Inferior parietal cortex (tissue), 1 donor: ENCODE data around the gene XXYLT1.
"Not testable (repeated sequence)": the region's sequence is repeated elsewhere in the genome, so short reads cannot be mapped to it uniquely, and the experiment has no call there.

Source experiments
- DNase-seq: peaks from one replicate; pipeline ENCODE4 v3.0.0-alpha.2; 2016; ENCODE audit errors: extremely low spot score

The XXYLT1 gene

DNA sequence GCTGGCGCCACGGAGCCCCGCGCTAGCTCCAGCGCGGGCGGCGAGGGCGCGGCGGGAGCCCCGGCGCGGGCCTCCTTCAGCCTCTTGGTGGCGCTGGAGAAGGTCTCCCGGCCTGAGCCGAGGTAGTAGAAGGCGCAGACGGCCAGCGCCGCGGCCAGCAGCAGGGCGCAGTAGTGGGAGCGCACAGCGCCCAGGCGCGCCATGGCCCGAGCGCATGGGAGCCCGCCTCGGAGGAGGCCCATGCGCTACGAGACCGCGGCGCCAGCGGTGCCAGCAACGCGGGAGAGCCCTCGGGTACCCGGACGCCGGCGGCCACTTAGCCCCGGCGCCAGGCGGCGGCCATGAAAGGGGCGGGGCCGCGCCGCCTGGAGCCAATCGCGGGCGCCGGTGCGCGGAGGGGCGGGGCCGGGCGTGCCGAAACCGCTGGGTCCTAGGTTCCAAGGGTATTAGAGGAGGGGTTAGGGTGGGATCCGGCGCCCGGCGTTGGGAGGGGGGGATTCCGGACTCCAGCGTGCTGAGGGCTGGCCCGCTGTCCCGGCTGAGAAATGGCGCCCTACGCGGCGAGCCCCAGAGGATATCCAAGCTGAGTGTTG, at the start of gene XXYLT1:
TSS of gene XXYLT1 (minus strand) at position 343 of the 593 bp plus-strand sequence. CDS start at position 242, 101 bp downstream.
- peak; percentile 82 for DNase-seq

DNA sequence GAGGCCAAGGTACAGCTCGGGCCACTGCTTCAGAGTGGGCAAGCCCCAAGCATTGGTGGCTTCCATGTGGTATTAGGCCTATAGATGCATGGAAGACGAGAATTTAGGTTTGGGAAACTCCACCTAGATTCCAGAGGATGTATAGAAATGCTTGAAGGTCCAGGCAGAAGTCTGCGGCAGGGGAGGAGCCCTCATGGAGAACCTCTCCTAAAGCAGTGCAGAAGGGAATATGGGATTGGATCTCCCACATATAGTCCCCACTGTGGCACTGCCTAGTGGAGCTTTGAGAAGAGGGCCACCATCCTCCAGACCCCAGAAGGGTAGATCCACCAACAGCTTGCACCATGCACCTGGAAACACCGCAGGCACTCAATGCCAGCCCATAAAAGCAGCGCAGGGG, 48.1 kb upstream of the XXYLT1 start:
- no peak for DNase-seq

- no peak for DNase-seq
These were observed 41.8 kb upstream of the XXYLT1 start for GRCh38 chr3:195312714-195313113.

DNA sequence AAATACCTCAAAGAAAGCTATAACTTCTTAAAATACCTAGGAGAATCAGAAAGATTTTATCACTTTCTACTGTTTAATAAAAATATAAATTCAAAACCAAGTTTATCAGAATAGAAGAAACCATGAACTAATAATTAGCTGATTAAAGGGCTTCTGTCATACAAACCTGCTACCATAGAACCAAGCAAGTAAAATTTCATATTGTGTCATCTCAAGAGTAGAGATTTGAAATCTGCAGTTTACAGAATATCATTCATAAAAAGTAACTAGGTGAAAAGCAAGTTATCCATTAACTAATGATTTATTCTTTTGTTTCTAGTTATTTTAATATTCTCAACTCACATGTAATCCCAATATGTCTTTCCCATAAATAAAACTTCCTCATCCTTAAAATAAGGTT, 36.8 kb upstream of the XXYLT1 start:
- no peak for DNase-seq

DNA sequence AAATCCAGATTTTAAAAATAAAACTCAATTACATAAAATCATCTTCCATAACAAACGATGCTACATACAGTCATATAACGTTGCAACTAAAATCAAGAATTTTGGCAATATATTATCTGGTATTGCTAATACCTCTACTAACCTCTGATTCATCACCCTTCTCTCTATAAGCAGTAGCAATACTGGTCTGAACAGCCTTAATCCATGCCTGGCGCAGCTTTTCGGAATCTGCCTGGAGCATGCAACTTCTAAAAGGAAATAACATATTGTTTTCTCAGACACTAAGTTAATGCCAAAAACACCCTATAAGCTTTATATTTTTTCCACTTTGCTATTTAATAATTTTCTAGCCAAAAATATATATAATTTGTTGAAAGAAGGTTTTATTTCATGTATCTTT, 35.4 kb upstream of the XXYLT1 start:
- DNase-seq, result no peak

- no peak for DNase-seq
These were observed 31.5 kb upstream of the XXYLT1 start for GRCh38 chr3:195302431-195302830.

DNA sequence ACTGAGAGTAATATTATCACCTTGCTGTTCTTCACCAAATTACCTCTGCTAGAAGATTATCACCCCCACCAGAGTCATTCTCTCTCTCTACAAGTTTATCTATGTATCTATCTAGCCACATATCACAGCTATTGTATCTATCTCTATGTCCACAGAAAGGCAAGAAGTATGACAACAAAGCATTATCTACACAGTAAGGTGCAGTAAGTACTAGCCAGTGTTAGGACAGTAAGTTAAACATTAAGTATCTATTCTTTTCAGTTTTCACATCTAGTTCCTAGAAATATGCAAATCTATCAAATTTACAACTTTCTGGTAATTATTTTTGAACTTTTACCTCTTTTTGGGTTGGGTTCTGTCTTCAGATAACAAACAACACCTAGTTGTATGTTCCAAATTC, 26.5 kb upstream of the XXYLT1 start:
- DNase-seq, result no peak

DNA sequence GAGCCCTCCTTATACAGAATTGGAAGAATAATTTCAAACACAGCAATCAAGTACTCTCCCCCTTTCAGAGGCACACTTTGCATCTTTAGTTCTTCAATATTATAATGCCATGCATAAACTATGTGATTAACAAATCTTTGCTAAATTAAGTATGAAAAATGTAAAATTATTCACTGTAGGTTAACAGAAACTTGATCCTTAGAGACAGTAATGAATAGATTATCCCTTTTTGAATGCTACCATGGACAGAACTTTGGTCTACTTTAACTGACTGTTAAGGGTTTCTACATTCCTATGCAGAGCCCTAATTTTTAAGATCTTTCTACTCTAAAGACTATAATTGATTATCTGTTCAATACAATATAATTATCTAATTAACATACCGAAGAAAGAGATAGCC, 25.7 kb upstream of the XXYLT1 start:
- no peak for DNase-seq

GRCh38 chr3:195291121-195291520, 20.2 kb upstream of the XXYLT1 start:
- DNase-seq, result no peak

GRCh38 chr3:195290643-195291042, 19.7 kb upstream of the XXYLT1 start:
- not testable (repeated sequence) for DNase-seq

- DNase-seq, result no peak
These were observed 15.3 kb upstream of the XXYLT1 start for GRCh38 chr3:195286115-195286872.

DNA sequence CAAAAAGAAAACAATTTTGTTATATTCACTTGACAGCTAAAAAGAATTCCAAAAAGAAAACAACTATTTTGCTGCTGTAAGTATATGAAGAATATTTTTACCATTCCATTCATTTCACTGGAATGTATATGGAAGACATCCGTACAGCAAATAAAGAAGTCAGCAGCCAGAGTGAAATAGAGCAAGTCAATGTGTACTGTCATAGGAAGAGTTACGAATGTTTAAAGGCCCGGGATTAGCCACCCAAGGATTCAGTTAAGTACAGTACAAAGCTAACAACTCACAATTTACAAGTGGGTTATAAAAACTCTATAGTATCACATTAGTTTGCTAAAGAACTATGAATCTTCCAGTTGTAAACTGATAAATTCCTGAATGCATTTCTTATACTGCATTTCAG, 14.4 kb upstream of the XXYLT1 start:
- no peak for DNase-seq

DNA sequence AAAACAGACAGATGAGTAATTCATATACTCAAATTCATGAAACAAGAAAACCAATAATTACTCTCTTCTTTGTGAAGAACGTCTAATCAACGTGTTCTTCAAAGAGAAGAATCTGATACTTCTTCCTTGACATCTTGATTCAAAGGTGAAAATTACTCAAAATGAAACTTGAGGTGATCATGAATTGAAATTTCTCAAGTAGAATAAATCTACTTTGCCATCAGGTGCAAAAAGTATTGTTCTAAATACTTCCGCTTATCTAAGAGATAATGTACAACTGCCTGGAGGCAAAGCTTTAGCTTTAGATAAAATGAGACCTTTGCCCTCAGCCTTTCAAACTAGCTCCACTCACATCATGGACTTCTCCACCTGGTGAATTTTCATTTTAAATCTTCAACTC, 13.9 kb upstream of the XXYLT1 start:
- no peak for DNase-seq

GRCh38 chr3:195282961-195283360, 12.0 kb upstream of the XXYLT1 start:
- no peak for DNase-seq

- no peak for DNase-seq
These were observed 3.5 kb upstream of the XXYLT1 start for GRCh38 chr3:195274259-195274966.

DNA sequence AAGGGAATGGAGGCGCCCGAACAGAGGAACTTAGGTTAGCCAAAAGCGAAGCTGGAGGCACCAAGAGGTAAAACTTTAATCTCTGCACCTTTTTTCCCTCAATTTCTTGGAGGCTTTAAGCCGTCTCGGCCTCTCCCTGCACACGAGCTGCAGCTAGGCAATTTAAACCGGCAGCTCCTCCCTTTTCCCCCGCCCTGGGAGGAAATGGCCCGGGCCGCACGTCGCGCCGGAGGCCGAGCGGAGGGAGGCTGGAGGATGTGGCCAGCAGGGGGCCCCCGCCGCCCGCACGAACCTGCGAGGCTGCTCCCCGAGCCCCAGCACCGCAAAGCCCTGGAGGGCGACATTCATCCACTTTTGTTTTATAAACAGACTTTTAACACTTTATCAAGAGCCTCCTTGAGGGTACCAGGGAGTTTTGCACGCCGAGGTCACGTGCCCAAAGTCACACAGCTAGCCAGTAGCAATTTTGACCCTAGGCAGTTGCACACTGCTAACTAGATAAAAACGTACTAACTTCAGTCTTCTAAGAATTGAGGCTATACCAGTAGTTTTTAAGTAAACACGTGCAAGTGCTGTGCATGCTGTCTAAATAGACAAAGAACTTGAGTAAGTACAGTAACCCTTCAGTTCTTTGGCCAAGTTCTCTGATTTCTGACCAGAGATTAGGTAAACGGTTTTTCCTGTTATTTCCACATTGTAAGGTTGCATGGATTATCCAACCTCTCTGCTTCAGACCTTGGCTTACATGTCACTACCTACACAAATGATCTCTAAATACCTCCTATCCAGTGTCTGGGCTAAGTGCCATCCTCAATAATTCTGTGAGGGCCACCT, 668 bp upstream of the XXYLT1 start:
- DNase-seq, result peak; percentile 90

GRCh38 chr3:195270079-195270816, 711 bp downstream of the XXYLT1 start:
- DNase-seq, result peak; percentile 22

GRCh38 chr3:195269375-195270078, 1.4 kb downstream of the XXYLT1 start:
- no peak for DNase-seq

DNA sequence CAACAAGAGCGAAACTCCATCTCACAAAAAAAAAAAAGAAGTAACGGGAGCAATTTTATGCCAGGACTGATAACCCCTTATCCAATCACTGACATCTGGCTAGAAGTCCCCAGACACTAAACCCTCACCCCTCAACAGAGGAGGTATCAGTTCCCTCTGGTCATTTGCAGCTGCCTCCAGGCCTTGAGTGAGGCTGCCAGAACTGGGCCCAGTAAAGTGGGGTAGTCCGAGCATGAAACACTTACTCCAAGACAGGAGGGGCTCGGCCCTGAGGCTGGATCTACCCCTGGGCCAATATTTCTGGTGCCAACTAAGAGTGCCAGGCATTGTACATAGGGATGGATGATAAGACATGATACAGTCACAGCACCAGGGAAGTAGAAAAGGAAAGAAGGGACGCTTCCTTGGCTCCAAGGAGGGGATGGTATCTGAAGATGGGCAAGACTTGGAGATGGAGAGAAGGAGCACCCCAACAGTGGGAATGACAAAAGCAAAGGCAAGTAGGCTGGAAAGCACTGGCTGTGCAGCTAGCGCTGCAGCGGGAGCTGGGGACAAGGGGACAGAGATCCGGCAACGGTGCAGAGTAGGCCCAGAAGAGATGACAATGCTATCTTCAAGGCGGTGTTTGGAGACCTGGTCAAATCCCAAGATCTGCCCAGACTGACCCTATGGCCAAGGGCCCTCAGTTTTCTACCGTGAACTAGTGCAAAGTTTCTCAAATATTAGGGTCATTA, 2.2 kb downstream of the XXYLT1 start:
- no peak for DNase-seq

DNA sequence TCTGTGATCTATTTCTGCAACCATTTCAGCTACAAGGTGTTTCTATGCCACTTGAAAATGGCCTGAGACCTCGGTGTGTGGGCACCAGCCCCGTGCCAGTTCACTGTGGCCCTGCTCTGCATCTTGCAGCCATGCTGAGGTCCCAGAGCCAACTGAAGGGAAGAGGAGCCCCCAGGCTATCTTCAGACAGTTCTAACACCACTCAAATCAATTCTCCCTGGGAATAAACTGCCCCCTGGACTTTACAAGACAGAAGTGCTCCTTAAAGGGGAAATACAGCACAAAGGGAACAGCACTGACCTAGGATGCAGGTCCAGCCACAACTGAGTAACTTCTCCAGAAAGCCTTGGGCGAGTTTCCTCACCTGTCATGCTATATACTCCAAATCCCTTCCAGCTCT, 3.9 kb downstream of the XXYLT1 start:
- no peak for DNase-seq
